K562 (cell line): ENCODE results near the gene SLC17A8. TPM values are rescaled to one million over a fixed set of nuclear protein-coding genes. Genes with fewer than 3 reads are reported as not detected.

Experiments
- ATAC-seq: fragments of 200-7000 bp; cut with Tn5 transposase; 3 replicates; pipeline ENCODE4 v1.9.1; 2020; ENCODE audit warnings: moderate library complexity
- BruUV-seq: library from RNA; stranded (reverse); fragments of 400-500 nt; replicated peaks from 2 replicates; lab custom pipeline; 2021; lab: Mats Ljungman, UMichigan
- CTCF ChIA-PET: fragments of 300-600 bp; formaldehyde crosslinking; extraction: SDS; loops from one replicate; lab custom pipeline; 2021; ENCODE audit warnings: low intra/inter-chr PET ratio; lab: Yijun Ruan, JAX
- POLR2A ChIA-PET: fragments of 300-600, 350-650 bp; sonication (Branson Sonifier 250); formaldehyde crosslinking; extraction: SDS; loops from one replicate; lab custom pipeline; 2021; ENCODE audit warnings: antibody characterized with exemption, inconsistent platforms; lab: Yijun Ruan, JAX
- DNase-seq, 4 experiments: peaks; one replicate each; pipeline versions ENCODE4 v3.0.0 to v3.0.0-alpha.2; 2011 to 2018; ENCODE audit warnings: low spot score in 3 of 4, mixed read lengths in 3 of 4; ENCODE audit errors: extremely low read depth in 1 of 4
- FAIRE-seq: peaks from 2 replicates; lab custom pipeline; 2011; peaks lifted over from hg19 to GRCh38; lab: Jason Lieb, UNC
- H2AFZ ChIP-seq: 2 replicates; pipeline ENCODE4 v1.6.0; 2011; ENCODE audit warnings: low read depth, low read length, control low read depth, inconsistent platforms
- H3K27ac ChIP-seq: fragments of 200-600 bp; 3 replicates; pipeline ENCODE4 v1.8.0; 2011; ENCODE audit warnings: low read depth, mild to moderate bottlenecking, control low read depth, inconsistent platforms, low read length, moderate library complexity, mixed read lengths; ENCODE audit errors: extremely low read depth
- H3K27me3 ChIP-seq, 2 experiments: fragments of 300-600 bp in 1 of 2; 2 replicates in 1 of 2; 3 replicates in 1 of 2; pipeline versions ENCODE4 v1.6.0 to v1.8.0; 2011; ENCODE audit warnings: inconsistent platforms in 2 of 2, low read length in 2 of 2, mild to moderate bottlenecking in 1 of 2, mixed read lengths in 1 of 2, moderate library complexity in 1 of 2; ENCODE audit not compliant: control insufficient read depth in 2 of 2, insufficient read depth in 2 of 2
- H3K36me3 ChIP-seq: fragments of 300-600 bp; 3 replicates; pipeline ENCODE4 v1.8.0; 2011; ENCODE audit warnings: mild to moderate bottlenecking, low read length, inconsistent platforms; ENCODE audit not compliant: control insufficient read depth, insufficient read depth
- H3K4me1 ChIP-seq, 2 experiments: fragments of 200-600 bp in 1 of 2; replicated peaks in 1 of 2; 2 replicates in 1 of 2; 3 replicates in 1 of 2; pipeline versions ENCODE4 v1.5.1 to v1.8.0; 2011; ENCODE audit warnings: inconsistent platforms in 2 of 2, low read length in 2 of 2, mild to moderate bottlenecking in 1 of 2, mixed read lengths in 1 of 2, moderate library complexity in 1 of 2; ENCODE audit not compliant: control insufficient read depth in 2 of 2, insufficient read depth in 2 of 2
- H3K4me2 ChIP-seq: 2 replicates; pipeline ENCODE4 v1.6.1; 2011; ENCODE audit warnings: low read length, control low read depth, inconsistent platforms, mixed read lengths; ENCODE audit not compliant: insufficient read depth
- H3K4me3 ChIP-seq: fragments of 200-600 bp; sonication (generic), shearing (Covaris generic); 2 replicates; pipeline ENCODE4 v1.5.1; 2016; ENCODE audit warnings: control low read depth, inconsistent platforms
- H3K79me2 ChIP-seq: fragments of 200-600 bp; 3 replicates; pipeline ENCODE4 v1.8.0; 2011; ENCODE audit warnings: low read length, inconsistent platforms; ENCODE audit not compliant: control insufficient read depth, insufficient read depth
- H3K9ac ChIP-seq, 2 experiments: 2 replicates each; pipeline versions ENCODE4 v1.6.0 to v1.6.1; 2011; ENCODE audit warnings: low read depth in 2 of 2, low read length in 2 of 2, control low read depth in 1 of 2, inconsistent platforms in 1 of 2, mild to moderate bottlenecking in 1 of 2, mixed read lengths in 1 of 2; ENCODE audit not compliant: insufficient read depth in 1 of 2
- H3K9me1 ChIP-seq: one replicate; pipeline ENCODE4 v1.6.0; 2011; ENCODE audit warnings: inconsistent platforms, mild to moderate bottlenecking, low read length, moderate library complexity; ENCODE audit not compliant: control insufficient read depth, insufficient read depth
- H3K9me3 ChIP-seq: replicated peaks from 2 replicates; pipeline ENCODE4 v1.5.1; 2011; ENCODE audit warnings: low read depth, low read length, inconsistent platforms; ENCODE audit not compliant: control insufficient read depth, insufficient read depth
- H4K20me1 ChIP-seq: replicated peaks from 2 replicates; pipeline ENCODE4 v1.6.1; 2011; ENCODE audit warnings: low read length, inconsistent platforms, mixed read lengths; ENCODE audit not compliant: control insufficient read depth, insufficient read depth
- NFIX ChIP-seq: fragments of 250-450 bp; sonication (Bioruptor Pico); IDR thresholded peaks from 2 replicates; pipeline ENCODE4 v1.4.0; 2020; ENCODE audit warnings: low read depth, mild to moderate bottlenecking, moderate library complexity
- SMC3 ChIP-seq: conservative IDR thresholded peaks from 2 replicates; pipeline ENCODE4 v1.6.1; 2011; ENCODE audit warnings: low read depth, low read length, improper control_type of control experiment; ENCODE audit not compliant: insufficient read depth
- SRSF7 ChIP-seq: fragments of 200-400 bp; formaldehyde crosslinking; optimal IDR thresholded peaks from 2 replicates; pipeline ENCODE3; 2017; ENCODE audit warnings: mild to moderate bottlenecking, low read depth, low read length
- YY1 ChIP-seq, 3 experiments: IDR thresholded peaks; 2 replicates each; pipeline ENCODE4 v1.6.1; 2011; ENCODE audit warnings: low read length in 2 of 3, mild to moderate bottlenecking in 2 of 3, moderate library complexity in 2 of 3, borderline replicate concordance in 1 of 3, control low read depth in 1 of 3, low read depth in 1 of 3; ENCODE audit not compliant: insufficient read depth in 3 of 3, insufficient replicate concordance in 2 of 3, control insufficient read depth in 1 of 3, insufficient read length in 1 of 3; ENCODE audit errors: extremely low read depth in 1 of 3
- ZNF134 ChIP-seq: fragments of 250-450 bp; sonication (Bioruptor Pico); conservative IDR thresholded peaks from 2 replicates; pipeline ENCODE4 v1.4.0; 2020
- WGBS: fragments of 100-300 bp; shearing (Covaris generic); methylation state at CpG from one replicate; pipeline ENCODE4 v1.1.6; 2016; ENCODE audit warnings: low coverage, mixed read lengths; ENCODE audit not compliant: insufficient coverage; ENCODE audit errors: missing lambda C conversion rate; 5-methylcytosine and 5-hydroxymethylcytosine counted together
- in situ Hi-C: fragments of 300-500 bp; cut with MboI; formaldehyde crosslinking; loops from 4 replicates; pipeline ENCODE4 v1.15.0; 2018; ENCODE audit warnings: inconsistent platforms, mixed read lengths
- intact Hi-C: fragments of 100-400 bp; cut with micrococcal nuclease; formaldehyde crosslinking; loops from 2 replicates; pipeline ENCODE4 v1.14.2; 2022
- polyA plus RNA-seq, 8 experiments: library from polyadenylated mRNA; depleted of rRNA in 4 of 8; stranded (reverse) in 5 of 8; unstranded in 3 of 8; fragments of >200 nt; fragmentation: Nextera tagmentation in 2 of 8; fragmentation: Illumina TruSeq in 1 of 8; extraction: Ambion mirVana in 2 of 8; extraction: Trizol in 1 of 8; gene quantifications; 2 replicates each; pipeline versions ENCODE4 v1.2.1 to v1.2.3, GENCODE V29; 2011 to 2014; ENCODE audit warnings: inconsistent platforms in 1 of 8, missing spikeins in 1 of 8
- total RNA-seq, 7 experiments: library from RNA; depleted of rRNA in 6 of 7; stranded (reverse); fragments of >200 nt in 6 of 7; fragmentation: Illumina TruSeq in 2 of 7; extraction: Trizol in 2 of 7; gene quantifications; 2 replicates each; pipeline versions ENCODE4 v1.2.1 to v1.2.3, GENCODE V29; 2011 to 2021; ENCODE audit warnings: low replicate concordance in 1 of 7
- TF ChIP-seq, protein P1 (sequence below): fragments of 250-450 bp; sonication (Bioruptor Pico); IDR thresholded peaks from 2 replicates; pipeline ENCODE4 v1.9.0; 2021; ENCODE audit warnings: mild to moderate bottlenecking, inconsistent platforms
- TF ChIP-seq, protein P2 (sequence below): fragments of 450-650 bp; formaldehyde crosslinking; IDR thresholded peaks from 2 replicates; pipeline ENCODE4 v1.4.0; 2020; ENCODE audit warnings: mild to moderate bottlenecking
- TF ChIP-seq, protein P3 (sequence below), 2 experiments: fragments of 450-650 bp; formaldehyde crosslinking in 1 of 2; IDR thresholded peaks; 2 replicates each; pipeline versions ENCODE4 v1.4.0 to v1.6.1; 2014 to 2020; ENCODE audit warnings: mild to moderate bottlenecking in 2 of 2, borderline replicate concordance in 1 of 2, low read depth in 1 of 2

Gene SLC17A8
- total and polyA plus RNA-seq, 9 of the 15 experiments (the other 6 are each of a cell fraction or from before 2014, with no cell fraction given): 0.03 TPM; not detected in 8

DNA sequence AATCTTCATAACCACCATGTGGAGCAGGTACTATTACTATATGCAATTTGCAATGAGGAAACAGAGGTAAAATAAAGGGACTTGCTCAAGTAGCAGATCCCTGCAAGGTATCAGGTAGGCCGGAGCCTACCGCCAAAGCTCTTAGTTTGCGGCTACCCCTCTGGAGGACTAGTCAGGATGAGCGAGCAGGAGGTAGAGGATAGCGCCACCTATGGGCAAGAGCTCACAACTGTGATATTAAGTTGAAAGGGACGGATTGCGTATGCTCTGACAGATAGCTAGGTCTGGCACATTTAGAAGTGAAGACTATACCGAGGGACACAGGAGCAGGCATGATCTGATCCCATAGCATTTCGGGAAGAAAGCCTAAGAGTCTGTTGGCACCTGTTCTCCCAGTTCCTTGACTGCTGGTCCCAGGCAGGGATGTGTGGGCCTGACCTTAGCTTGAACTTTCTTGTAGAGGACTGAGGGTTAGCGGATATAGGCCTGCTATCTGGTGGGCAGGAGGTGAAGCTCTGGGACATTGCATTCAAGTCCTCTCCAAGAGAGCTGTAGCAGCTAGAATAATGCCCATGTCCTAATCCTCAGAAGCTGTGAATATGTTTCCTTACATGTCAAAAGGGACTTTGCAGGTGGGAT lies 48.0 kb downstream of the SLC17A8 start:
- Histone ChIP-seq H3K9me1 (no peaks in the 10 kb centered on the region), H3K36me3 (no peaks in the 10 kb centered on the region), H3K4me1 (no peaks in the 10 kb centered on the region), H3K27ac (no peak overlapping the region), H3K4me2 (no peak overlapping the region), H4K20me1 (no peaks in the 10 kb centered on the region), H3K79me2 (no peaks in the 10 kb centered on the region), H3K9me3 (no peaks in the 10 kb centered on the region), H3K27me3 (peaks cover 0 to 7% of the 10 kb centered on the region in 2 experiments; a peak in 3 of 5 replicates), H3K4me3 (no peak overlapping the region), H2AFZ (no peak overlapping the region), H3K9ac (no peak overlapping the region)
- in situ Hi-C loops (no loop called here), intact Hi-C loops (loop anchor here (1.0 kb wide), 1 partner anchor 171 kb away; no protein-coding TSS in a partner anchor)
- 9% methylated on average over 10 of the region's 10 CpGs for WGBS
- ChIA-PET CTCF (no interaction called here), POLR2A (interaction anchor here (0.6 kb wide), 2 partner anchors 78 to 181 kb away, joined by 3 read pairs; no protein-coding TSS in a partner anchor)
- ATAC-seq (peak; percentile 100), FAIRE-seq (peak; percentile 94), DNase-seq (peak; percentile 56 to 79 (median 66))
- BruUV-seq: no TSS peak
- TF ChIP-seq NFIX (CRISPR knock-in tag) (no peak), SMC3 (peak; percentile 59; the same call in 1 of the 2 replicates), ZNF134 (CRISPR knock-in tag) (no peak), YY1 (IDR thresholded peaks at IDR 0.05; ENCODE audit: borderline replicate concordance in 1 of 3, control insufficient read depth in 1 of 3, extremely low read depth in 1 of 3, insufficient read depth in 3 of 3, insufficient read length in 1 of 3, insufficient replicate concordance in 2 of 3, low read depth in 1 of 3, low read length in 2 of 3) (no peak), SRSF7 (no peak)
- TF ChIP-seq, protein P1, sequence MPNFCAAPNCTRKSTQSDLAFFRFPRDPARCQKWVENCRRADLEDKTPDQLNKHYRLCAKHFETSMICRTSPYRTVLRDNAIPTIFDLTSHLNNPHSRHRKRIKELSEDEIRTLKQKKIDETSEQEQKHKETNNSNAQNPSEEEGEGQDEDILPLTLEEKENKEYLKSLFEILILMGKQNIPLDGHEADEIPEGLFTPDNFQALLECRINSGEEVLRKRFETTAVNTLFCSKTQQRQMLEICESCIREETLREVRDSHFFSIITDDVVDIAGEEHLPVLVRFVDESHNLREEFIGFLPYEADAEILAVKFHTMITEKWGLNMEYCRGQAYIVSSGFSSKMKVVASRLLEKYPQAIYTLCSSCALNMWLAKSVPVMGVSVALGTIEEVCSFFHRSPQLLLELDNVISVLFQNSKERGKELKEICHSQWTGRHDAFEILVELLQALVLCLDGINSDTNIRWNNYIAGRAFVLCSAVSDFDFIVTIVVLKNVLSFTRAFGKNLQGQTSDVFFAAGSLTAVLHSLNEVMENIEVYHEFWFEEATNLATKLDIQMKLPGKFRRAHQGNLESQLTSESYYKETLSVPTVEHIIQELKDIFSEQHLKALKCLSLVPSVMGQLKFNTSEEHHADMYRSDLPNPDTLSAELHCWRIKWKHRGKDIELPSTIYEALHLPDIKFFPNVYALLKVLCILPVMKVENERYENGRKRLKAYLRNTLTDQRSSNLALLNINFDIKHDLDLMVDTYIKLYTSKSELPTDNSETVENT: no peak
- TF ChIP-seq, protein P2, sequence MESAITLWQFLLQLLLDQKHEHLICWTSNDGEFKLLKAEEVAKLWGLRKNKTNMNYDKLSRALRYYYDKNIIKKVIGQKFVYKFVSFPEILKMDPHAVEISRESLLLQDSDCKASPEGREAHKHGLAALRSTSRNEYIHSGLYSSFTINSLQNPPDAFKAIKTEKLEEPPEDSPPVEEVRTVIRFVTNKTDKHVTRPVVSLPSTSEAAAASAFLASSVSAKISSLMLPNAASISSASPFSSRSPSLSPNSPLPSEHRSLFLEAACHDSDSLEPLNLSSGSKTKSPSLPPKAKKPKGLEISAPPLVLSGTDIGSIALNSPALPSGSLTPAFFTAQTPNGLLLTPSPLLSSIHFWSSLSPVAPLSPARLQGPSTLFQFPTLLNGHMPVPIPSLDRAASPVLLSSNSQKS (CRISPR knock-in tag): no peak
- TF ChIP-seq, protein P3, sequence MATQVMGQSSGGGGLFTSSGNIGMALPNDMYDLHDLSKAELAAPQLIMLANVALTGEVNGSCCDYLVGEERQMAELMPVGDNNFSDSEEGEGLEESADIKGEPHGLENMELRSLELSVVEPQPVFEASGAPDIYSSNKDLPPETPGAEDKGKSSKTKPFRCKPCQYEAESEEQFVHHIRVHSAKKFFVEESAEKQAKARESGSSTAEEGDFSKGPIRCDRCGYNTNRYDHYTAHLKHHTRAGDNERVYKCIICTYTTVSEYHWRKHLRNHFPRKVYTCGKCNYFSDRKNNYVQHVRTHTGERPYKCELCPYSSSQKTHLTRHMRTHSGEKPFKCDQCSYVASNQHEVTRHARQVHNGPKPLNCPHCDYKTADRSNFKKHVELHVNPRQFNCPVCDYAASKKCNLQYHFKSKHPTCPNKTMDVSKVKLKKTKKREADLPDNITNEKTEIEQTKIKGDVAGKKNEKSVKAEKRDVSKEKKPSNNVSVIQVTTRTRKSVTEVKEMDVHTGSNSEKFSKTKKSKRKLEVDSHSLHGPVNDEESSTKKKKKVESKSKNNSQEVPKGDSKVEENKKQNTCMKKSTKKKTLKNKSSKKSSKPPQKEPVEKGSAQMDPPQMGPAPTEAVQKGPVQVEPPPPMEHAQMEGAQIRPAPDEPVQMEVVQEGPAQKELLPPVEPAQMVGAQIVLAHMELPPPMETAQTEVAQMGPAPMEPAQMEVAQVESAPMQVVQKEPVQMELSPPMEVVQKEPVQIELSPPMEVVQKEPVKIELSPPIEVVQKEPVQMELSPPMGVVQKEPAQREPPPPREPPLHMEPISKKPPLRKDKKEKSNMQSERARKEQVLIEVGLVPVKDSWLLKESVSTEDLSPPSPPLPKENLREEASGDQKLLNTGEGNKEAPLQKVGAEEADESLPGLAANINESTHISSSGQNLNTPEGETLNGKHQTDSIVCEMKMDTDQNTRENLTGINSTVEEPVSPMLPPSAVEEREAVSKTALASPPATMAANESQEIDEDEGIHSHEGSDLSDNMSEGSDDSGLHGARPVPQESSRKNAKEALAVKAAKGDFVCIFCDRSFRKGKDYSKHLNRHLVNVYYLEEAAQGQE (IDR thresholded peaks at IDR 0.05; ENCODE audit: borderline replicate concordance): peak; percentile 22; the same call in 1 of the 2 replicates
- TF ChIP-seq, protein P3 (CRISPR knock-in tag; IDR thresholded peaks at IDR 0.05; ENCODE audit: low read depth): no peak
